IMR-90 (cell line): Measurements from ENCODE around the gene PM20D1. TPM values are rescaled to one million over a fixed set of nuclear protein-coding genes. Genes with fewer than 3 reads are reported as not detected.
A peak's percentile ranks its signal among the peaks of the same experiment; 100 is the strongest.
"Not testable (repeated sequence)": the region's sequence is repeated elsewhere in the genome, so short reads cannot be mapped to it uniquely, and the experiment has no call there.

Experiments used
- ATAC-seq: fragments of 200-7000 bp; cut with Tn5 transposase; 2 replicates; pipeline ENCODE4 v1.9.1; 2020; ENCODE audit warnings: low read depth, mild to moderate bottlenecking, moderate library complexity
- BruUV-seq: library from RNA; stranded (reverse); fragments of 400-500 nt; replicated peaks from 2 replicates; lab custom pipeline; 2021; lab: Mats Ljungman, UMichigan
- CTCF ChIA-PET: fragments of 300-600 bp; formaldehyde crosslinking; extraction: SDS; loops from one replicate; lab custom pipeline; 2021; ENCODE audit warnings: antibody characterized with exemption; lab: Yijun Ruan, JAX
- POLR2A ChIA-PET: fragments of 300-600 bp; sonication (Branson Sonifier 250); formaldehyde crosslinking; loops from one replicate; lab custom pipeline; 2022; ENCODE audit warnings: antibody characterized with exemption; ENCODE audit not compliant: unreplicated experiment; lab: Charles Lee
- DNase-seq: peaks from one replicate; pipeline ENCODE4 v3.0.0; 2013
- H2AFZ ChIP-seq: replicated peaks from 2 replicates; pipeline ENCODE3; 2013; ENCODE audit warnings: low read length, mild to moderate bottlenecking; ENCODE audit not compliant: poor library complexity
- H2AK5ac ChIP-seq: 2 replicates; pipeline ENCODE4 v1.6.1; 2013; ENCODE audit warnings: low read depth, low read length, inconsistent platforms
- H2AK9ac ChIP-seq: replicated peaks from 2 replicates; pipeline ENCODE3; 2013; ENCODE audit warnings: mild to moderate bottlenecking, low read depth, low read length, moderate library complexity; ENCODE audit not compliant: poor library complexity
- H2BK120ac ChIP-seq: 2 replicates; pipeline ENCODE4 v1.6.1; 2013; ENCODE audit warnings: low read depth, low read length, inconsistent platforms
- H2BK15ac ChIP-seq: 3 replicates; pipeline ENCODE4 v1.6.1; 2013; ENCODE audit warnings: low read depth, low read length, inconsistent platforms
- H2BK20ac ChIP-seq: 2 replicates; pipeline ENCODE4 v1.6.1; 2013; ENCODE audit warnings: low read depth, mild to moderate bottlenecking, inconsistent platforms, low read length, moderate library complexity
- H2BK5ac ChIP-seq: 2 replicates; pipeline ENCODE4 v1.6.1; 2013; ENCODE audit warnings: mild to moderate bottlenecking, low read depth, low read length, inconsistent platforms; ENCODE audit not compliant: poor library complexity, severe bottlenecking
- H3K14ac ChIP-seq: replicated peaks from 2 replicates; pipeline ENCODE4 v1.6.1; 2013; ENCODE audit warnings: low read depth, low read length, inconsistent platforms
- H3K18ac ChIP-seq: 2 replicates; pipeline ENCODE4 v1.6.1; 2013; ENCODE audit warnings: low read depth, low read length, control low read depth
- H3K23ac ChIP-seq: 2 replicates; pipeline ENCODE4 v1.6.1; 2013; ENCODE audit warnings: low read depth, low read length, inconsistent platforms
- H3K27ac ChIP-seq: 2 replicates; pipeline ENCODE4 v1.5.1; 2013; ENCODE audit warnings: mild to moderate bottlenecking, control low read depth, low read length; ENCODE audit not compliant: insufficient read depth
- H3K27me3 ChIP-seq: 2 replicates; pipeline ENCODE4 v1.6.1; 2013; ENCODE audit warnings: low read length; ENCODE audit not compliant: control insufficient read depth, insufficient read depth
- H3K36me3 ChIP-seq: 2 replicates; pipeline ENCODE4 v1.6.1; 2013; ENCODE audit warnings: low read length, mixed read lengths; ENCODE audit not compliant: control insufficient read depth, insufficient read depth
- H3K4ac ChIP-seq: 2 replicates; pipeline ENCODE4 v1.6.1; 2013; ENCODE audit warnings: low read depth, low read length, inconsistent platforms
- H3K4me1 ChIP-seq: 2 replicates; pipeline ENCODE4 v1.6.1; 2013; ENCODE audit warnings: low read length, mixed read lengths; ENCODE audit not compliant: control insufficient read depth, insufficient read depth
- H3K4me2 ChIP-seq: 2 replicates; pipeline ENCODE4 v1.6.1; 2013; ENCODE audit warnings: low read depth, mild to moderate bottlenecking, control low read depth, low read length, moderate library complexity
- H3K4me3 ChIP-seq: 2 replicates; pipeline ENCODE4 v1.5.1; 2013; ENCODE audit warnings: low read depth, mild to moderate bottlenecking, control low read depth, low read length, moderate library complexity; ENCODE audit not compliant: insufficient read depth
- H3K56ac ChIP-seq: 2 replicates; pipeline ENCODE4 v1.6.1; 2013; ENCODE audit warnings: low read length, inconsistent platforms; ENCODE audit not compliant: insufficient read depth; ENCODE audit errors: extremely low read depth
- H3K79me1 ChIP-seq, 2 experiments: 2 replicates each; pipeline ENCODE4 v1.6.1; 2013; ENCODE audit warnings: low read length in 2 of 2, inconsistent platforms in 1 of 2, low read depth in 1 of 2
- H3K9ac ChIP-seq: 2 replicates; pipeline ENCODE4 v1.6.1; 2013; ENCODE audit warnings: low read depth, low read length, control low read depth
- H3K9me1 ChIP-seq: 2 replicates; pipeline ENCODE4 v1.6.1; 2013; ENCODE audit warnings: low read length, inconsistent platforms; ENCODE audit not compliant: insufficient read depth
- H3K9me3 ChIP-seq: 2 replicates; pipeline ENCODE4 v1.6.1; 2013; ENCODE audit warnings: low read length; ENCODE audit not compliant: control insufficient read depth, insufficient read depth
- H4K20me1 ChIP-seq: 2 replicates; pipeline ENCODE4 v1.6.1; 2013; ENCODE audit warnings: low read length, inconsistent platforms; ENCODE audit not compliant: insufficient read depth
- H4K5ac ChIP-seq: 2 replicates; pipeline ENCODE4 v1.6.1; 2013; ENCODE audit warnings: mild to moderate bottlenecking, low read depth, low read length, control low read depth
- H4K8ac ChIP-seq, 2 experiments: 2 replicates each; pipeline ENCODE4 v1.6.1; 2013; ENCODE audit warnings: low read depth in 2 of 2, low read length in 2 of 2, control low read depth in 1 of 2, inconsistent platforms in 1 of 2
- H4K91ac ChIP-seq: 2 replicates; pipeline ENCODE4 v1.6.1; 2013; ENCODE audit warnings: low read depth, low read length, inconsistent platforms; ENCODE audit not compliant: insufficient read depth
- WGBS, 2 experiments: methylation state at CpG; one replicate each; pipeline versions ENCODE4 v1.1.5 to v1.1.7; 2013; ENCODE audit warnings: missing lambda C conversion rate in 2 of 2; ENCODE audit not compliant: insufficient read length in 1 of 2; ENCODE audit errors: extremely low coverage in 2 of 2; 5-methylcytosine and 5-hydroxymethylcytosine counted together
- dilution Hi-C: fragments of 300-500 bp; cut with HindIII; formaldehyde crosslinking; loops from one replicate; pipeline ENCODE4 v1.14.3; 2018; ENCODE audit warnings: low sequenced_read_pairs; ENCODE audit not compliant: unreplicated experiment
- in situ Hi-C: fragments of 300-500 bp; cut with MboI; formaldehyde crosslinking; loops from 3 replicates; pipeline ENCODE4 v1.14.3; 2019; ENCODE audit warnings: low sequenced_read_pairs, inconsistent platforms, mixed read lengths
- intact Hi-C: fragments of 100-400 bp; cut with micrococcal nuclease; formaldehyde crosslinking; loops from 2 replicates; pipeline ENCODE4 v1.10.0; 2022
- polyA plus RNA-seq, 3 experiments: library from polyadenylated mRNA; depleted of rRNA; stranded (reverse); fragments of >200 nt; gene quantifications; 2 replicates each; pipeline ENCODE4 v1.2.3, GENCODE V29; 2012; ENCODE audit warnings: low replicate concordance in 1 of 3
- total RNA-seq: library from RNA; depleted of rRNA; stranded (reverse); fragments of >200 nt; gene quantifications from 2 replicates; pipeline ENCODE4 v1.2.3, GENCODE V29; 2012

PM20D1 gene
- total and polyA plus RNA-seq, 2 of the 4 experiments (the other 2 are of a cell fraction): not detected

- H4K5ac ChIP-seq, H3K27me3 ChIP-seq, H3K4me2 ChIP-seq, H3K4ac ChIP-seq, H3K9ac ChIP-seq, H2BK15ac ChIP-seq, H2AK9ac ChIP-seq, H4K91ac ChIP-seq, dilution Hi-C loops, BruUV-seq, H3K14ac ChIP-seq, H3K4me1 ChIP-seq, H3K56ac ChIP-seq, H3K27ac ChIP-seq, H3K36me3 ChIP-seq, H4K8ac ChIP-seq, H3K9me1 ChIP-seq, in situ Hi-C loops, H3K79me1 ChIP-seq, H2AFZ ChIP-seq, H3K9me3 ChIP-seq, H2AK5ac ChIP-seq, H3K18ac ChIP-seq, H3K23ac ChIP-seq, H3K4me3 ChIP-seq, ATAC-seq, H4K20me1 ChIP-seq: not testable (repeated sequence)
- peak overlapping the region; percentile 57; the same call in 1 of the 2 replicates for H2BK120ac ChIP-seq
- POLR2A ChIA-PET: interaction anchor here (0.6 kb wide), 1 partner anchor 14 kb away, joined by 4 read pairs; no protein-coding TSS in a partner anchor
- CTCF ChIA-PET: interaction anchor here (1.2 to 1.8 kb wide), 2 partner anchors 9 to 16 kb away, joined by 3 to 7 read pairs; no protein-coding TSS in a partner anchor
- peak; percentile 54 for DNase-seq
- no CpG with 5 or more reads among the region's 2 CpGs for WGBS, 2 experiments
- intact Hi-C loops: loop anchor here (5.0 kb wide), 1 partner anchor 79 kb away; the partner anchor contains the start of gene SLC41A1
- peak overlapping the region; percentile 95 for H2BK5ac ChIP-seq
- H2BK20ac ChIP-seq: peak overlapping the region; percentile 39
Measured at GRCh38 chr1:205891481-205891880, 41.5 kb upstream of the PM20D1 start.

GRCh38 chr1:205890631-205891030, 40.7 kb upstream of the PM20D1 start:
- Histone ChIP-seq H3K14ac (0 out of 2 replicates have a peak overlapping the region, but pooled peaks have one; percentile 28), H3K4ac (peak overlapping the region; percentile 66), H2BK15ac (peak overlapping the region; percentile 70; the same call in 1 of the 3 replicates), H2AK5ac (peak overlapping the region; percentile 77; the same call in 1 of the 2 replicates), H4K91ac (peak overlapping the region; percentile 67), H2BK20ac (peak overlapping the region; percentile 86), H2BK120ac (peak overlapping the region; percentile 80), H2BK5ac (peak overlapping the region; percentile 95), H4K8ac (peak overlapping the region; percentile 10 to 70; a peak in 2 of 4 replicates), H3K18ac (peak overlapping the region; percentile 59; the same call in 1 of the 2 replicates)
- H2AFZ ChIP-seq, ATAC-seq, H3K27me3 ChIP-seq, H3K9me3 ChIP-seq, dilution Hi-C loops, H4K5ac ChIP-seq, H3K36me3 ChIP-seq, H3K4me2 ChIP-seq, H4K20me1 ChIP-seq, H2AK9ac ChIP-seq, POLR2A ChIA-PET, in situ Hi-C loops, H3K79me1 ChIP-seq, H3K4me1 ChIP-seq, H3K23ac ChIP-seq, DNase-seq, H3K27ac ChIP-seq, H3K9ac ChIP-seq, BruUV-seq, H3K9me1 ChIP-seq, H3K56ac ChIP-seq, H3K4me3 ChIP-seq: not testable (repeated sequence)
- no CpG with 5 or more reads among the region's 3 CpGs for WGBS, 2 experiments
- CTCF ChIA-PET: interaction anchor here (1.8 kb wide), 1 partner anchor 17 kb away, joined by 7 read pairs; no protein-coding TSS in a partner anchor
- intact Hi-C loops: loop anchor here (5.0 kb wide), 1 partner anchor 78 kb away; the partner anchor contains the start of gene SLC41A1
